ENCODE data around the gene MED12L.
A peak's percentile ranks its signal among the peaks of the same experiment; 100 is the strongest.

The MED12L gene

GRCh38 chr3:151431940-151432339 lies 346.5 kb downstream of the MED12L start:
- DNase-seq = no peak

- no peak for DNase-seq
These were observed 347.3 kb downstream of the MED12L start for GRCh38 chr3:151432616-151433372.

GRCh38 chr3:151434151-151434890 lies 348.9 kb downstream of the MED12L start:
- no peak for DNase-seq

GRCh38 chr3:151436675-151437446 lies 351.4 kb downstream of the MED12L start:
- no peak for DNase-seq

GRCh38 chr3:151437906-151438305 lies 352.4 kb downstream of the MED12L start:
- no peak for DNase-seq

GRCh38 chr3:151439652-151440125 lies 354.2 kb downstream of the MED12L start:
- peak; percentile 49 for DNase-seq

- DNase-seq = no peak
These were observed 355.5 kb downstream of the MED12L start for GRCh38 chr3:151440940-151441339.

- DNase-seq = no peak
These were observed 358.1 kb downstream of the MED12L start for GRCh38 chr3:151443583-151443982.

- DNase-seq = no peak
These were observed 360.0 kb downstream of the MED12L start for GRCh38 chr3:151445273-151446001.

- no peak for DNase-seq
These were observed 360.5 kb downstream of the MED12L start for GRCh38 chr3:151446002-151446340.

GRCh38 chr3:151452368-151452767 lies 366.9 kb downstream of the MED12L start:
- DNase-seq = no peak

- DNase-seq = no peak
These were observed 367.4 kb downstream of the MED12L start for GRCh38 chr3:151452841-151453240.

- no peak for DNase-seq
These were observed 370.6 kb downstream of the MED12L start for GRCh38 chr3:151456065-151456464.

- no peak for DNase-seq
These were observed 373.9 kb downstream of the MED12L start for GRCh38 chr3:151459358-151459757.

- no peak for DNase-seq
These were observed 374.8 kb downstream of the MED12L start for GRCh38 chr3:151460228-151460627.

- no peak for DNase-seq
These were observed 375.4 kb downstream of the MED12L start, which contains the start of gene IGSF10 for GRCh38 chr3:151460774-151461450. IGSF10 (minus strand) TSS chr3:151461061; CDS start chr3:151458709, 2,352 bp downstream.

- no peak for DNase-seq
These were observed 376.9 kb downstream of the MED12L start for GRCh38 chr3:151462278-151462780.

- no peak for DNase-seq
These were observed 377.5 kb downstream of the MED12L start for GRCh38 chr3:151462991-151463390.

- DNase-seq = no peak
These were observed 381.6 kb downstream of the MED12L start for GRCh38 chr3:151467069-151467468.

- DNase-seq = peak; percentile 34
These were observed 382.9 kb downstream of the MED12L start for GRCh38 chr3:151468284-151468917.

- no peak for DNase-seq
These were observed 391.0 kb downstream of the MED12L start for GRCh38 chr3:151476344-151477018.
